Measurements from ENCODE around the gene WNT9B.

WNT9B gene

DNA sequence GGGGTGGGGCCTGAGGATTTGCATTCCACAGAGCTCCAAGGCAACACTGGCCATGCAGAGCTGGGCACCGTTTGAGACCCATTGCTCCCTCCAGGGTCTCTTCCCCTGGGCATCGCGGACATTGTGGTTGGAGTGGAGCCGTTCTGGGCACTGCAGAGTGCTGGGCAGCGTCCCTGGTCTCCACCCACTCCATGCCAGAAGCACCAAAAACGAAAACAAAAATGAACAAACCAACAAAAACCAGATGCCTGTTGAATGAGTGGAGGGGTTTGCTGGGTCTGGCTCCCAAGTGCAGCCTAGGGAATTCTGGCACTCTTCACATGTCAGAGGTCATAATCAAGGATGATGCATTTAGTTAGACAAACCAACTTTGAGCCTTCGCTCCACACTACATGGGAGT is 17.9 kb downstream of the WNT9B start:
- TF ChIP-seq, protein P1, sequence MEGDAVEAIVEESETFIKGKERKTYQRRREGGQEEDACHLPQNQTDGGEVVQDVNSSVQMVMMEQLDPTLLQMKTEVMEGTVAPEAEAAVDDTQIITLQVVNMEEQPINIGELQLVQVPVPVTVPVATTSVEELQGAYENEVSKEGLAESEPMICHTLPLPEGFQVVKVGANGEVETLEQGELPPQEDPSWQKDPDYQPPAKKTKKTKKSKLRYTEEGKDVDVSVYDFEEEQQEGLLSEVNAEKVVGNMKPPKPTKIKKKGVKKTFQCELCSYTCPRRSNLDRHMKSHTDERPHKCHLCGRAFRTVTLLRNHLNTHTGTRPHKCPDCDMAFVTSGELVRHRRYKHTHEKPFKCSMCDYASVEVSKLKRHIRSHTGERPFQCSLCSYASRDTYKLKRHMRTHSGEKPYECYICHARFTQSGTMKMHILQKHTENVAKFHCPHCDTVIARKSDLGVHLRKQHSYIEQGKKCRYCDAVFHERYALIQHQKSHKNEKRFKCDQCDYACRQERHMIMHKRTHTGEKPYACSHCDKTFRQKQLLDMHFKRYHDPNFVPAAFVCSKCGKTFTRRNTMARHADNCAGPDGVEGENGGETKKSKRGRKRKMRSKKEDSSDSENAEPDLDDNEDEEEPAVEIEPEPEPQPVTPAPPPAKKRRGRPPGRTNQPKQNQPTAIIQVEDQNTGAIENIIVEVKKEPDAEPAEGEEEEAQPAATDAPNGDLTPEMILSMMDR (IDR thresholded peaks at IDR 0.05; ENCODE audit: control extremely low read depth, extremely low read depth, low read depth, missing control alignments): no peak
- ChIA-PET POLR2A (no interaction called here), CTCF (interaction anchor here (1.4 kb wide), 1 partner anchor 34 kb away, joined by 4 read pairs; no protein-coding TSS in a partner anchor)
- DNase-seq (ENCODE audit: extremely low spot score): no peak

DNA sequence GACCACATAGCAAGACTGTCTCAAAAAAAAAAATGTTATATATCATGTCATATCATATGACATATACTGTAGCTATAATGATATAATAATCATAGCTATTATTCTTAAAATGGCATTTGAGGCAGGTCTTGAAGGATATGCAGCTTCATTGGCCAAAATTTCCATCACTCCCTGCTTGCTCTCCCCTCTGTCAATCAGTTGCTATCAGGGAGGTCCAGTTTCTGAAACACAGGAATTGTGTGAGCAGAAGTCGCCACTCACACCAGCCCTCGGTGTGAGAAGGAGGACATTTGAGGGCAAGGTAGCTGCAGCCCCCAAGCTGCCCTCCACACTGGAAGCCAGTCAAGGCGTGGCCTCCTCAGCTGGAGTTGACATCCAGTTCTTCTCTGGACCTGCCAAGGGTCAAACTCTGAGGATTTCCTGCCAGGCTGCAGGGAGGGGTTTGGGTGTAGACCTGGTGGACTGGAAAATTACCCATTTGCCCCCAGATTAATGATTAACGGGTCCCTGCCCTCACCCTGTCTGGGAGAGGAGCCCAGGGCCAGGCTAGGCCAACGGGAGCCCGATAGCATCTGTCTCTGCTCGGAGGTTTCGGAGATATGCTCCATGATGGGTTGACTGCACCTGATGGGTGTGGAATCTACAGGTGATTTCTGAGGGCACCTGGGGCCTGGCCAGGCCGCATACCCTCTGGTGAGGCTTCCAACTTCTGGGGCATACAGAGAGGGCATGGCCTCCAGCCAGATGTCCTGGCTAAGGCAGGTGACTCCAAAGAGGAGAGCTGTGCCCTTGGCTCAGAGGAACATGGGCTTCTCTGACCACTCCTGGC is 18.8 kb downstream of the WNT9B start:
- DNase-seq (ENCODE audit: extremely low spot score): no peak
- TF ChIP-seq, protein P1 (IDR thresholded peaks at IDR 0.05; ENCODE audit: control extremely low read depth, extremely low read depth, low read depth, missing control alignments): no peak
- ChIA-PET POLR2A (no interaction called here), CTCF (interaction anchor here (1.4 kb wide), 1 partner anchor 35 kb away, joined by 4 read pairs; no protein-coding TSS in a partner anchor)

DNA sequence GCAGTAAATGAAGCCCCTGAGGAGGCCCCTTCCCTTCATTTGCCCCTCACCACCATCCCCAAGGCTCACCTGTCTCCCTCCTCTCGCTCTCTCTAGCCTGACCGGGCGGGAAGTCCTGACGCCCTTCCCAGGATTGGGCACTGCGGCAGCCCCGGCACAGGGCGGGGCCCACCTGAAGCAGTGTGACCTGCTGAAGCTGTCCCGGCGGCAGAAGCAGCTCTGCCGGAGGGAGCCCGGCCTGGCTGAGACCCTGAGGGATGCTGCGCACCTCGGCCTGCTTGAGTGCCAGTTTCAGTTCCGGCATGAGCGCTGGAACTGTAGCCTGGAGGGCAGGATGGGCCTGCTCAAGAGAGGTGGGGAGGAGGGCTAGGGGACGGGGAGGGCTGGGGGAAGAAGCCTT is 21.0 kb downstream of the WNT9B start:
- TF ChIP-seq, protein P1 (IDR thresholded peaks at IDR 0.05; ENCODE audit: control extremely low read depth, extremely low read depth, low read depth, missing control alignments): no peak
- CTCF ChIA-PET: no interaction called here

DNA sequence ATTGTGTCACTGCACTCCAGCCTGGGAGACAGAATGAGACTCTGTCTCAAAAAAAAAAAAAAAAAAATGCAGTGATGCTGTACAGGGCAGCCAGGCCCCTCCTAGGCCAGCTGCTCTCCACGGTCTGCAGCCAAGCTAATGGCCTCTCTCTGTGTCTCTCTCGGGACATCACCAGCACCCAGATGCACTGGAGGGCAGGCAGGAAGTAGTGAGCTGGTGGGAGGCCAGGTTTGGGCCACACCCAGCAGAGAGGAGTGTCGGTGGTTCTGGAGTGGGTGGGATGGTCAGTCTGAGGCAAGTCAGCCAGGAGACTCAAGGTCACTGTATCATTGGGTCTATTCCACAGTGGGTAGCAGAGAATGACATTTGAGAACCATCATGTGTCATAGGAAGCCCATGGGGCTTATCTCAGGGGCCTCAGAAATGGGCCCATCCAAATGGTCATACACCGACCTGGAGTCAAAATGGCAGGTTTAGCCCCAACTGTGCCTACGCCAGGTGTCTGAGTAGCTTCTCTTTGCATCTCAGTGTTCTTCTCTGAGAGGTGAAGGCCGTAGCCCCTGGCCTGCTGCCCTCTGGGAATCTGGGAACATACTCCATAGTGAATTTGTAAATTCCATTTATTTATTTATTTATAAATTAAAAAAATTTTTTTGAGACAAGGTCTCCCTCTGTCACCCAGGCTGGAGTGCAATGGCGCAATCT is 22.7 kb downstream of the WNT9B start:
- POLR2A ChIA-PET: no interaction called here
- no peak for DNase-seq (ENCODE audit: extremely low spot score)
- TF ChIP-seq, protein P1 (IDR thresholded peaks at IDR 0.05; ENCODE audit: control extremely low read depth, extremely low read depth, low read depth, missing control alignments): no peak
- CTCF ChIA-PET: no interaction called here

More for the DNA sequence above, 21.0 kb downstream of the WNT9B start:
- POLR2A ChIA-PET: no interaction called here
- DNase-seq (ENCODE audit: extremely low spot score): no peak

DNA sequence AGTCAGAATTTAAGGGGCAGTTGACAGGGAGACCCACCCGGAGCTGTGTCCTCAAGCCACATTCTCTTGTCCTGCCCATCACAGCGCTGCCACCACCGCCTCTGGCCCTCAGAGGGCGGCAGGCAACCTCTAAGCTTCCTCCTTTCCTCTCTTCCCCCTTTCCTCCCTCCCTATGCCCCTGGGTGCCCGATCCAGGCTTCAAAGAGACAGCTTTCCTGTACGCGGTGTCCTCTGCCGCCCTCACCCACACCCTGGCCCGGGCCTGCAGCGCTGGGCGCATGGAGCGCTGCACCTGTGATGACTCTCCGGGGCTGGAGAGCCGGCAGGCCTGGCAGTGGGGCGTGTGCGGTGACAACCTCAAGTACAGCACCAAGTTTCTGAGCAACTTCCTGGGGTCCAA is 23.5 kb downstream of the WNT9B start:
- DNase-seq (ENCODE audit: extremely low spot score): no peak
- ChIA-PET CTCF (no interaction called here), POLR2A (no interaction called here)
- TF ChIP-seq, protein P1 (IDR thresholded peaks at IDR 0.05; ENCODE audit: control extremely low read depth, extremely low read depth, low read depth, missing control alignments): no peak

DNA sequence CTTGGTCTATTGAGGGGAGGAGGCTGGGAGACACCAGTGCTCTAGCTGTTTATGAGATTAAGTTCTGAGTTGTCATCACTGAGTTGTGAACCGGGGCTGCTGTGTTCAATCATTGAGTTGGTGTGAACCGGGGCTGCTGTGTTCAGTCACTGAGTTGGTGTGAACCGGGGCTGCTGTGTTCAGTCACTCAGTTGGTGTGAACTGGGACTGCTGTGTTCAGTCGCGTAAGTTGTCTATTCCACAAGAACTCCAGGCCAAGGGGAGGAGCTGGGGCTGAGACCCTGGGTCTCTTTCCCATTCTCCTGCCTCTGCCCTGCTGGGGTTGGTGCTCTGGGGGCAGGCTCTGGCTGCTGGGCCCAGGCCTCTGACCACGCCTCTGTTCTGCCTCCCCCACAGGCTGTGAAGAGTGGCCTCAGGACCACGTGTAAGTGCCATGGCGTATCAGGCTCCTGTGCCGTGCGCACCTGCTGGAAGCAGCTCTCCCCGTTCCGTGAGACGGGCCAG is 24.5 kb downstream of the WNT9B start:
- POLR2A ChIA-PET: no interaction called here
- TF ChIP-seq, protein P1 (IDR thresholded peaks at IDR 0.05; ENCODE audit: control extremely low read depth, extremely low read depth, low read depth, missing control alignments): no peak
- DNase-seq (ENCODE audit: extremely low spot score): no peak
- CTCF ChIA-PET: interaction anchor here (1.0 kb wide), 2 partner anchors 10 to 158 kb away, joined by 3 to 4 read pairs; no protein-coding TSS in a partner anchor

Measured in GM10248 (cell line).